Astrocyte of the hippocampus (primary cell): ENCODE results near the gene KAZN.
A peak's percentile ranks its signal among the peaks of the same experiment; 100 is the strongest.

Experiments
- DNase-seq: peaks from one replicate; pipeline ENCODE4 v3.0.0; 2011; ENCODE audit warnings: low read depth, low spot score

The KAZN gene

DNA sequence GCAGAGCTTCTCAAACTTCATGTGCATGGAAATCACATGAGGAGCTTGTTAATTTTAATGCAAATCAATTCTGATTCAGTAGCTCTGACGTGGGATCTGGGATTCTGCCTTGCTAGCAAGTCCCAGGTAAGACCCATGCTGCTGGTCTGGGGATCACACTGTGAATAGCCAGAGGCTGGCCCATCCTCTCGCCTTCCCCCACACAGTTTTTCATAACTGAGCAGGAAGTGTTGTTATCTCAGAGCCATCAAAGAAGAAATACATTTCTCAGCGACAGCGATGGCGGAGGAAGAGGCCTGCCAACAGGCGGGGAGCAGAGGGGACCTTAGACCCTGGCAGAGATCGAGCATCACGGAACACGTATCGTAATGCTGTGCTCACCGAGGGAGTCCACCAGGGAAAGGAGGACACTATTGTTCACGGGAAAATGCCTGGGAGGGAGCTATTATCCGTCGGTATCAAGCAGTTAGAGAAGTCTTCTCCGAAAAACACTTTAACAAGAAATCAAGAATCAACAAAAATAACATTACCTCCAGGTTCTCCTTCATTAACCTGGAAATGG is 286.2 kb downstream of the KAZN start:
- DNase-seq: no peak

DNA sequence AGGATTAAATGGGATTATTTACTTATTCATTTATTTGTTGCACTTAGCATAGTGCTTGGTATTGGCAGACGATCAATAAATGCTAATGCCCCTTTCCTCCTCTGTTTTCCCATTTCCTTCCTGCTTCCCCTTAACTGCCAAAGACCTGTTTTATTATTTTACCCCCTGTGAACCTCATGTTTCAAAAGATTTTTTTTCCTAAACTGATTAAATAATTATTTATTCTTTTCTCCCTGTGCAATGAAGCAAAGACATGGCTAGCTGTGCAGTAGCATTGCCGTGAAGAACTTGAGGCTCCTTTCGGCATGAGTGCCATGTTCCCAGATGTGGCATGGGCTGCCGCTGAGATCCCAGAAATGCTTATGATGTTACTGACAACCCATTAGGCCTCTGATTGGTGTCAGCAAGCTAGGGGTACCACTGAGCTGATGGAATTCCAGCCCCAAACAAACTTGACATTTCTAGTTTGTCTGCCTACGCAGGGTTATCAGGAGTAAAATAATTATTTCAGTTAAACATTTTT is 288.6 kb downstream of the KAZN start:
- no peak for DNase-seq

DNA sequence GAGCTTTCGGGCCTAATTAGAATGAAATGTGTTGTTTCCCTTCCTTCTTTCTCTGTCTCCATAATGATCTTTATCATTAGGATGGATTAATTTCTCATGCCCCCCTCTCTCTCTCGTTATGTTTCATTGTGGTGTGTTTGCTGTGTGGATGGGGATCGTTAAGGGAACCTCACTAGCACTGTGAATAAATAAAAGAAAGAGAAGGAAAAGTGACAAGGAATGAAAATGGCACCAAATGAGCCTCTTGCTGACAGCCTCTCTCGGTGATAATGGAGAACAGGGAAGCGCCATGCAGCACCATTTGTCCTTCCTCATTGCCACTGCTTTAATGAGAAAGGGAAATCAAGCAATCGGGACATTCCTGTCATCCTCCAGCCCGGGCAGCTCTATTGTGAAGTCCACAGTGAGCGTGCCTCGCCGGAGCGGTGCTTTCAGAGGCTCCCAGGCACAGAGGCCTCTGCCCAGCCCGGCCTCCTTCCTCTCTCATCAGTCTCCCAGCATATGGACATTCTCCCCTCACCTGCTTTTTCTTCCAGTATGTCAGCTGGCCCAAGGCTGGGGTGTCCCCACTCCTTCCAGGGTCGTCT is 289.4 kb downstream of the KAZN start:
- peak; percentile 41 for DNase-seq

DNA sequence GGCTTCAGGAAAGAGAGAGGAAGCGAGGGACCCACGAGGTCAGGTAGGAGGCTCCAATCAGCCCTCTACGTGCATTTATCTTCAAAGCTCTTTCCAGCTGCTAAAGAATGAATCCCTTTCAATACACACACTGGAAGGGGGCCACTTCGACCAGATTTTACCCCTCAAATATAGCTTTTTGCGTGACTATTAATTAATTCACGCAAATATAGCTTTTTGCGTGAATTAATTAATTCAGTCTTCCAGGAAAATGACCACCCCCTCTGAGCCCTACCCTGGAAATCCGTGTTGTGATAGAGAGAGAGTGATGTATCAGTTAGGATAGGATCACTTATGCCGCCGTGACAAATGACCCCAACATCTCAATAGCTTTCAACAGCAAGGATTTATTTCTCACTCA is 289.9 kb downstream of the KAZN start:
- DNase-seq: no peak

DNA sequence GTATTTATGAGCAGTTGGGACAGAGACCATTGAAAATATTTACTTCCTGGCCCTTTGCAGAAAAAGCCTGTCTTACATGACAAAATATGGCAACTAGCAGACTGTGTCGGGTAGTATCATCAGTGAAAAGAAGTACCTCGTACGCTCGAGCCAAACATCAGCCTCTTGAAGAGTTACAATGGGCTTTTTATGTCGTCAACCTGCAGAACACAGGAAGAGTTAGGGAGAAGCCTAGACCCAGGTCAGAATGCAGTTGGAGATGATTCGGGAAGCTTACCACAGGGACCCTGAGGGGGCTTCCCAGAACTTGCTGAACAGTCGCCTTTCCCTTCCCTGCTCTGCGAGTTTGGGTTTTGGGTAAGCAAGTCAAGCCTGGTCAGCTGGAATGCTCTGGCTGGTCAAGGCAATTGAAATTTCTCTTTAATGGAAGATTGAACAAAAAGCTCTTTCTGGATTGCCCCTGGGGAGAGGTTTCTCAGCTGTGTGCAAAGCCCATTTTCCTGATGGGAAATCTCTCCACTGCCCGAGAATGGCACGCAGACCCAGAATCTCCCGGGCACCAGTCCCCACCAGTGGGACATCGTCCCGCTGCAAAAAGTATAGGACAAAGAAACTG is 291.4 kb downstream of the KAZN start:
- no peak for DNase-seq

DNA sequence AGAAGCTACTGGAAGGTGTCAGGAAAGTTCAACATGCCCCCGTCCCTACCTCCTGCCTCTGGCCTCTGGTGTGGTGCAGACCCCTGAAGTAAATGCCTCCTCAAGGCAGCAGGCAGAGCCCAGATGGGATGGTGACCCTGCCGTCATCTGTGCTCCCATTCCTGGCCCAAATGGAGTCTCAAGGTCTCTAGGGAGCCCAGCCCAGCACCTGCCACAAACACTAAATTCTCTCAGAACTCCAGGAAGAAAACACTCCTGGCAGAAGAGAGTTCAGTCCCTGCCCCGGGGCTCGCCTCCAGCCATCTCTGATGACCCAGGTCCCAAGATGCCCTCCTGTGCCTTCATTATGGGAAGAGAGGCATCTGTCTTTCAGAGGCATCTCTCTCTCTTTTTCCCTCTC is 293.5 kb downstream of the KAZN start:
- DNase-seq: no peak

DNA sequence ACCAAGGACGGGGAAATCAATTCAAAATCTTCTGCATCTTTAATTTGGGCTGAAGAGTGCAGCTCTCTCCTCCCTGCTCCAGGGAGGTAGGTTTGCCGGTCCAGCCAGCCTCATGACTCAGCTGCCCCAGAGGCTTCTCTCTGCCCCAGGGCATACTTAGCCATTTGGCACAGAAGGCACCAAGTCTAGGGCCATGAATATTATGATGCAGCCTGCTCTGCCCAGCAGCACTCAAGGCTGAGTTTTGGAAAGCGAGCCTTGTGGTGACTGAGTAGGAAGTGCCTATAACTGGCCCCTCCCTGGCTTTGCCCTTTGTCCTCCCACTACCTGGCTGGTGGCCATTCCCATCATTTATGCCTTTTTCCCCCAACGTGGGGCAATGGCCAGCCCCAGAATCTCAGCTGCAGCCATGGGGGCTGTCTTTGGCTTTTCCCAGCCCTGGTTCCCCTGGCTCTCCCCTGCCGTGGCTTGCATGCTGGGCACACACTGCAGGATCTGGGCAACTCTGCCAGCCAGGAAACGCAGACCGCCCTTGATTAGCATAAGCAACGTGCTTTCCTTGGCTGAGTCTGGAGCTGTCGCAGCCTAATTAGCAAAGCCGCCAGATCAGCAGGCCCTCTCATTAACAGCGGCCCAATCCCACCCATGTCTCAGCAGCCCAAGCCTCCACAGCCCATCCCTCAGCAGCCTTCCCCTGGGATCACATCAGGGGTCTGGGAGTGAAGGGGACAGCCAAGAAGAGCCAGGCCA is 296.5 kb downstream of the KAZN start:
- peak; percentile 73 for DNase-seq

DNA sequence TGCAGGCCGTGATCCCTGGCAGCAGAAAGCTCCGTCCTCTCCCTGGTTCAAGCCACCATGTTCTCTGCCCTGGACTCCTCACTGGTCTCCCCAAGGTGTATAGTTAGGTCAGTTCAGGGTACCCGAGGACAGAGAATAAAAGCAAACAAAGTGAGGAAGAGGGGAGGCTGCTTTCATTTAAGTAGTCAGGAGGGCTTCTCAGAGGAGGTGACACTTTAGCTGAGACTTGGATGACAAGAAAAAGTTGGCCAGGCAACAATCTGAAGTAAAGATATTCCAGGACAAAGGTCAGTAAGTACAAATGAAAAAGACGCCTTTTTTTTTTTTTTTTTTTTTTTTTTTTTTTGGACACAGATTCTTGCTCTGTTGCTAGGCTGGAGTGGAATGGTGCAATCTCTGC is 297.2 kb downstream of the KAZN start:
- DNase-seq: no peak

DNA sequence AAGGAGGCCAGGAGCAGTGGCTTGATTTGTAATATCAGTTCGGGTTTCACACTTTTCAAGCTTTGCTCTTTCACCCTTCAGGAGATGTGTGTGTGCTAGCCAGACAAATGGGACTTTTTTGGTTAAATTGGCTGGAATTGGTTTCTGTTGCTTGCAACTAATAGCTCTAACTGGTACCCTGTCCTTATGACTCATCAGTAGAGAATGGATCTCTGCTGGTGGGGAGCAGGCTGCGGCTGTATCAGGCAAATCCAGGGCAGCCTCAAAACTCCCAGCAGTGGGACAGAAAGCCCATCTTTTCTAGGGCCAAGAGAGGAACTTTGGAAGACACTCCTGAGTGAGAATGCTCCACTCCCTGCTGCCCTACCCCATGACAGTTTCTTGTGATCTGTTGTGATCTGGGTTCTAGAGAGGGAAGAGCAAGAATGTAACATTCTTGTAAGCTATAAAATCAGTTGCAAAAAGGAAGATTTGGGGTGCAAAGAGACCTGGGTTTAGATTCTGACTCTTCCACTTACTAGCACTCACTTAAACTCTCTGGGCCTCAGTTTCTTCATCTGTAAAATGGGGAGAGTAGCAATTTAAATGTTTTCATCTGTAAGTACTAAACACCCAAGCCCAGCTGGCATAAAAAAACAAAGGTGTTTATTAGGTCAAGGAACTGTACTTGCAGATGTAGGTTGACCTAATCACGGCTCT is 298.0 kb downstream of the KAZN start:
- peak; percentile 72 for DNase-seq

DNA sequence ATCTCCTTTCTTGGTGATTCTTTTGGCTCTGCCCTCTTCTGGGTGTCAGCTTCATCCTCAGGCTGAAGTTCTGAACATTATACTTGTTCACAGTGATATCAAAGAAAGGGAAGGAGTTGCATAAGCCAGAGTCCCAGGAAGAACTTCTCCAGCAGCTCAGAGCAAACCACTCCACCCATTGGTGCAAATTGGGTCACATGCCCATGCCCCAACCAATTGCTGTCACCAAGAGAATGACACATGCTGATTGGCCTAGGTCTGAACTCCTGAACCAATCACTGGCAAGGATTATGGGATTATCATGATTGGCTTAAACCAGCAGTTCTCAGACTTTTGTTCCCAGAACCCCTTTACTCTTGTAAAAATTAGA is 298.6 kb downstream of the KAZN start:
- DNase-seq: no peak

DNA sequence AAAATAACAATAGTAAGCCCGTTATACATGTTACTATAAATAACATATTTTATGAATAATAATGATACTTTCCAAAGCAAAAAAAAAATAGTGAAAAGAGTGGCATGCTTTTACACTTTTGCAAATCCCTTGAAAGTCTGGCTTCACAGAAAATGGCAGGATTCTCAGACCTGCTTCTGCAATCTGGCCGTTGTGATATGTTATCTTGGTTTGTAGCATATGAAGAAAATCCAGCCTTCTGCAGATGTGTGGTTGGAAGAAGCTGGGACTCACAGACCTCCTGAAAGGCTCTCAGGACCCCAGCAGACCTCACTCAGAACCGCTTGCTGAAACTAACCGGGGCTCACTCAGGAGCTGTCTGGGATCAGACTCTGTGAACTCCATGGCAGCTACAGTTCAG is 299.1 kb downstream of the KAZN start:
- no peak for DNase-seq

DNA sequence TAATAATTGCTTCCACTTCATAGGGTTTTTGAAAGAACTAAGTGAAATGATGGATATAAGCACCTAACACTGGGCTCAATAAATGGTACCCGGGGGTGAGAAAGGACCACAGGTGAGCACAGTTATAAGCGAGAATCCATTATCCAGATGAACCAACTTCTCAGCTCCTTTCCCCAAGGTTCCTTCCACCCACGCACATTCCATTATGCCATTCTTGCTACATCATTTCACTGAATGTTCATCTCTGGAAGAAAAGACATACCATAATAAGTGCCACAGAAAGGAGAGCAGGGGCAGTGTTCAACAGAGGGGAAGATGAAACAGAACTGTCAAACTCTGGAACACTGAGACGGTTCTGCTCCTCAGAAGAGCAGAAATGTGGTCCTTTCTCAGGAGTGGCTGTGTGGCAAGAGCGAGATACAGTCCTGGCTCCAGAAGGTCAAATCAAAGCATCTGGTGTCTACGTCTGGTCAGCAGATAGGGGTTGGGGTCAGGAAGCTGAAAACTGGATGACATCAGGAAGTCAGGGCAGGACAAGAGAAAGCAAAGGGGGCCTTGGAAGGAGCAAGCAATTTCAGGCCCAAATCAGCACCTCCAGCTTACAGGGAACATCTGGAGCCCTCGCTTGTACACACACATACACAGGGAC is 299.6 kb downstream of the KAZN start:
- DNase-seq: no peak

DNA sequence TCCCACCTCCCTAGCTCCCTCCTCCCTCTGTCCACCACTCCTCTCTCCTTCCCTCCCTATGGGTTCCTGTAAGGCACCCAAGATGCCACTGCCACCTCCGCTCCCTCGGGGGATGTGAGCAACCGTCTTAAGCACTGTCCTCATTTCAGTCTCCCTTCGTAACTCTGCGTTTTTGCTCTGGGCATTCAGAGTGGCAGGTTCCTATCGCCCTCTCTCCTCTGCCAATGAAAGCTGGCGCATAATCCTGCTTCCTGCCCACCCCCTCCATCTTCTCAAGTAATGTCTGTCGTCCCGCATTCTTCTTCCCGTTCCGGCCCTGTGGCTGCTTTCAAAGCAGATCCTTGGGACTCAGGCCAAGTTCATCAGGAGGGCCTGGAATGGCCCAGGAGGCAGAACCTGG is 301.2 kb downstream of the KAZN start:
- DNase-seq: no peak

DNA sequence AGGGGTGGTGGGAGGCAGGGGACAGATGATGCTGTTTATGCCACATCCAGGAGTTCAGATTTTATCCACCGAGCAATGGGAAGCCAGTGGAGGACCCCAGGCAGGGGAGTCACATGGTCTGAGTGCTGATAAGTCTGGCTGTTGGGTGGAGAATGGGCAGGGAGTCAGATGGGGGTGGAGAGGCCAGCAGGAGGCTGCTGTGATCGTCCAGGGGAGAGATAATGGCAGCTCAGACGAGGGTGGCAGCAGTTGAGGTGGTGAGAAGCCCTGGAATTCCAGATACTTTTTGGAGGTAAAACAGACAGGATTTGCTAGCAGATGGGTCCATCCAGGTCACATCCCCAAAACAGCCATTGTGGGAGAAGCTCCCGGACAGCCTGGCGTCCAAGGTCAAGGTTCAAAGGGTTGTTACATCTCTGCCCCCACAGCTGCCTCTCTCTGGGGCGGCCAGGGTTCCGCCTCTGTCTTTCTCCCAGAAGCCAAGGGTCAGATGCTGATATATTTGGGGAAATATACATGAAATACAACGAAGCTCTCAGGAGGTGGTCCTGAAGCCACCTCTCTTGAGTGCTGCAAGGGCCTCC is 303.0 kb downstream of the KAZN start:
- DNase-seq: no peak

DNA sequence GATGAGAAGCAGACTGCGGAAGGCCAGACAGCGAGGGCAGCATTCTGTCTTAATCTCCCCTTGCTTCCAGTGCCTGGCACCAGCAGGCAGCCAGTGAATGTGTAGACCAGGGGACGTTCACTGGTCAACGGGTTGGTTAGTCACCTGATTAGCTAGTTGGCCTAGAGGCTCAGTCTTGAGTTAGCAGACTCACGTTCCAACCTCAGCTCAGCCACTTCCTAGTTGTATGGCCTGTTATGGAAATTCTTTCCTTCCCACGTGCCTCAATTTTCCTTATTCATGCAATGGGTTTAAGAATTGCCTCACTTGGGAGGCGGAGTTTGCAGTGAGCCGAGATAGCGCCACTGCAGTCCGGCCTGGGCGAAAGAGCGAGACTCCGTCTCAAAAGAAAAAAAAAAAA is 305.4 kb downstream of the KAZN start:
- no peak for DNase-seq

DNA sequence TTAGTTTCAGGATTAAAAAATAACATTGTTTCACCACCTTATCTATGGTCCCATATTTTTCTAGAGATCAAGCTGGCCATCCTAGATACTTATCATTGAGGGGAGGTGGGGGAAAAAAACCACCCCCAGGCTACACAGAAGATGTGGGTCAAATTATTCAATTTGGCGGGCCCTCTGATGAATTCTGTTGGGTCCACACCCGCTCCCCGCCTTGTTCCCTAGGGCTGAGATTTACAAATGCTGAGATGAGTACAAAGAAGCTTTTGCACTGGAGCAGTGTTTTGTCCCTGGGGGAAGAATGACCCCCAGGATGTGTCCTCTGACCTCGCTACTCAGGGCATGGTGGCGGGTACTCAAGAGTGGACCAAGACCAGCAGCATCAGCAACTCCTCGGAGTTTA is 308.2 kb downstream of the KAZN start:
- DNase-seq: no peak

DNA sequence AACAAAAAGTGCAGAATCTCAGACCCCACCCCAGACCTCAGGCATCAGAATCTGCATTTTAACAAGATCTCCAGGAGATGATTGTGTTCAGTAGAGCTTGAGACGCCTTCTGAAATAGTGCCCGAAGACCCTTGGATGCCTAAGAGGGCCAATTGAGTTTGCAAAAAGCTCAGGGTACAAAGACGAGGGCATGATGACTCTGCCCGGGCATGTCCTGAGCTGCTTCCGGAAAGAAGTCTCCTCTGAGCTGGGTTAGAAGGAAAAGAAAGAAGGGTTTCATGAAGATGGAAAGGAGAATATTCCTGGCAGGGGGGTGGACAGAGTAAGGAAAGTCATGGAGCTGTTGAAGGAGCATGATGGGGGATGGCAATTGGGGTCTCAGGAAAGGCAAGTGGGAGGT is 308.9 kb downstream of the KAZN start:
- DNase-seq: no peak

DNA sequence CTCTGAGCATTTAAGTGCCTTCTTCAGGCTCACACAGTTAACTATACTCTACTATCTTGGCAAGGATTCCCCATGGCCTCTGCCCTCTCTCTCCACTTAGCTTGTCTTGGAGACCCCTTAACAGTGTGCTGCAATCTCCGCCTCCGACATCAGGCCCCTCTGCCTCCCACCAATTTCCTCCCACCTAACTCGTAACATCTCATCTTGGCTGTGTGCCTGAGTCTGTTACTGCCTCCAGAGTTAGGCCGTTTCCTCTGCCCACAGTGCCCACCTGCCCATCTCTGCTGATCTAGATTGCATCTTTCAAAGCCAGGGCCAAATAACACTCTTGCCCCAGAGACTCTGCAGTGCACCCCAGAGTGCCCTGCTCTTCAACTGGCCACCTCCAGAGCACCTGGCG is 310.8 kb downstream of the KAZN start:
- no peak for DNase-seq

DNA sequence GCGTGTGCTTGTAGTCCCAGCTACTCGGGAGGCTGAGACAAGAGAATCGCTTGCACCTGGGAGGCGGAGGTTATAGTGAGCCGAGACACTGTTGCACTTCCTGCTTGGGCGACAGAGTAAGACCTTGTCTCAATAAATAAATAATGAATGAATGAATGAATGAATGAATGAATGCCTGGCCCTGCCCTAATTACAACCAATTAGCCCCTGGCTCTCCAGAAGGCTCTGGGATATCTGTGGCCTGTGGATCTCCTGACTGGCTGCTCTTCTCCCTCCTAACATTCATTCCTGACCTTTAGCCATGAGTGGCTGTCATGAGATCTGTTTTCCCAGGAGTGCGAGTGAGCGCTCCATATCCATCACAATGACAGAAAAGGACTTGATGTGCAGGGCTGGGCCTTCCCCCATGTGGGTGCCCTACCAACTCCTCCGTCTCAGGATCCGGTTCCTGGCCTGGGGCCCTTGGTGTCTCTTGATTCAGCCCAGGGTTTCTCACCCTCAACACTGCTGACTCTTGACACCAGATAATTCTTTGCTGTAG is 311.5 kb downstream of the KAZN start:
- no peak for DNase-seq

DNA sequence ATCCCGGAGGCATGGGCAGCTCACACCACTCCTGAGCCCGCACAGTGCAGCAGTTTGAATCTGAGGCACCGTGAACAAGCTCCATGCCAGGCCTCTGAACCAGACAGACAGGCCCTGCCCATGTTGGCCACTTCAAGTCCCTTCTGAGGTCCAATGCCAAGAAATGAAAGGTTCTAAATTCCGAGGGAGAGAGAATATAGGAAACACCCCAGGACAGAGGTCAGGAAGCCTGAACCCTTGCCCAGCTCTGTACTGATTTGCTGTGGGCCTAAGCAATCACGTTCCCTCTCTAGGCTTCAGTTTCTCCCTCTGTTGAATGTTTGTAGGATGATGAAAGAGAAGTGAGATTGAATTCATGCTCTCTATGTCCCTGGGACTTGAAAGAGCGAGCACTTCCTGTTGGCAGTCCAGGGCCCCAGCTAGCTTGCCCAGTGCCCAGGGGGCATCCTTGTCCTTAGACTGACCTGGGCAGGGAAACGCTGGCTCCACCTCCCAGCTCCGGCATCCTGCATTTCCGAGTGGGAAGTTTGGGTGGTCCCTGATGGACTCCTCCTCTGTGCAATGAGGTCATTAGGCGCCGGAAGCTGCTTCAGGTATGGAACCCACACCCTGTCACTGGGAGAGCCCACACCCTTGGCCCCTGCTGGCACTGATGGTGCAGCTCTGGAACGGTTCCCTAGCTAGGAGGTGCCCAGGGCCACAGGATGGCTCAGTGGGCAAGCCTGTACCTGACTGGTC is 312.7 kb downstream of the KAZN start:
- DNase-seq: no peak
